IMR-90 (cell line): ENCODE measurements around the gene MLYCD.

ENCODE experiments used
- FOS ChIP-seq: fragments of 150-350 bp; IDR thresholded peaks from 2 replicates; pipeline ENCODE4 v1.6.1; 2016; ENCODE audit warnings: low read depth, low read length
- MAZ ChIP-seq: IDR thresholded peaks from 2 replicates; pipeline ENCODE4 v1.6.1; 2012; ENCODE audit warnings: low read depth, mild to moderate bottlenecking, low read length, improper control_type of control experiment, moderate library complexity, borderline replicate concordance
- POLR2A ChIP-seq: IDR thresholded peaks from 2 replicates; pipeline ENCODE4 v1.6.1; 2012; ENCODE audit warnings: mild to moderate bottlenecking, low read depth, low read length
- RAD21 ChIP-seq: IDR thresholded peaks from 2 replicates; pipeline ENCODE4 v1.6.1; 2012; ENCODE audit warnings: low read length, improper control_type of control experiment
- RCOR1 ChIP-seq: IDR thresholded peaks from 2 replicates; pipeline ENCODE4 v1.6.1; 2012; ENCODE audit warnings: mild to moderate bottlenecking, low read length, improper control_type of control experiment; ENCODE audit not compliant: insufficient replicate concordance
- TF ChIP-seq, protein P1 (sequence below): conservative IDR thresholded peaks from 2 replicates; pipeline ENCODE4 v1.5.1; 2012; ENCODE audit warnings: mild to moderate bottlenecking, low read depth, low read length, improper control_type of control experiment
- TF ChIP-seq, protein P2 (sequence below): fragments of 150-350 bp; IDR thresholded peaks from 2 replicates; pipeline ENCODE4 v1.6.1; 2016; ENCODE audit warnings: low read depth, mild to moderate bottlenecking, low read length, moderate library complexity, borderline replicate concordance
- TF ChIP-seq, protein P3 (sequence below): fragments of 150-350 bp; IDR thresholded peaks from 2 replicates; pipeline ENCODE4 v1.6.1; 2017; ENCODE audit warnings: mild to moderate bottlenecking, antibody characterized with exemption, low read length, low read depth

DNA sequence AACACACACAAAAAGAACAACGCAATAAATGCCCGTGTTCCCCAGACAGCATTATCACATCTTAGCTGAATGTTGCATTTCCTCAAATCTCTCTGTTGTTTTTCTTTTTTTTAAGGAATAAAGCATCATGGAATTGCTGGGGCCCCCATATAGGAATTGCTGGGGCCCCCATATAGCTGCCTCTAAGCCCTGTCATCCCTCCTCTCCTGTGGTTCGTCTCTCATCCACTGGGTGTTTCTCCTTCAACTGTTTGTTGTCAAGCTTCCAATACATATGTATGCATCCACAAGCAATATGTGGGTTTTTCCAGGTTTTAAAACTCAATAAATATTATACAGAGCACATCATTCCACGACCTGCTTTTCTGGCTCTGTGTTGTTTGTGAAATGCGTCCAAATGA is 48.0 kb upstream of the MLYCD start:
- TF ChIP-seq MAZ (no peak), POLR2A (no peak), RAD21 (no peak), FOS (no peak), RCOR1 (no peak)
- TF ChIP-seq, protein P1, sequence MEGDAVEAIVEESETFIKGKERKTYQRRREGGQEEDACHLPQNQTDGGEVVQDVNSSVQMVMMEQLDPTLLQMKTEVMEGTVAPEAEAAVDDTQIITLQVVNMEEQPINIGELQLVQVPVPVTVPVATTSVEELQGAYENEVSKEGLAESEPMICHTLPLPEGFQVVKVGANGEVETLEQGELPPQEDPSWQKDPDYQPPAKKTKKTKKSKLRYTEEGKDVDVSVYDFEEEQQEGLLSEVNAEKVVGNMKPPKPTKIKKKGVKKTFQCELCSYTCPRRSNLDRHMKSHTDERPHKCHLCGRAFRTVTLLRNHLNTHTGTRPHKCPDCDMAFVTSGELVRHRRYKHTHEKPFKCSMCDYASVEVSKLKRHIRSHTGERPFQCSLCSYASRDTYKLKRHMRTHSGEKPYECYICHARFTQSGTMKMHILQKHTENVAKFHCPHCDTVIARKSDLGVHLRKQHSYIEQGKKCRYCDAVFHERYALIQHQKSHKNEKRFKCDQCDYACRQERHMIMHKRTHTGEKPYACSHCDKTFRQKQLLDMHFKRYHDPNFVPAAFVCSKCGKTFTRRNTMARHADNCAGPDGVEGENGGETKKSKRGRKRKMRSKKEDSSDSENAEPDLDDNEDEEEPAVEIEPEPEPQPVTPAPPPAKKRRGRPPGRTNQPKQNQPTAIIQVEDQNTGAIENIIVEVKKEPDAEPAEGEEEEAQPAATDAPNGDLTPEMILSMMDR: no peak
- TF ChIP-seq, protein P2, sequence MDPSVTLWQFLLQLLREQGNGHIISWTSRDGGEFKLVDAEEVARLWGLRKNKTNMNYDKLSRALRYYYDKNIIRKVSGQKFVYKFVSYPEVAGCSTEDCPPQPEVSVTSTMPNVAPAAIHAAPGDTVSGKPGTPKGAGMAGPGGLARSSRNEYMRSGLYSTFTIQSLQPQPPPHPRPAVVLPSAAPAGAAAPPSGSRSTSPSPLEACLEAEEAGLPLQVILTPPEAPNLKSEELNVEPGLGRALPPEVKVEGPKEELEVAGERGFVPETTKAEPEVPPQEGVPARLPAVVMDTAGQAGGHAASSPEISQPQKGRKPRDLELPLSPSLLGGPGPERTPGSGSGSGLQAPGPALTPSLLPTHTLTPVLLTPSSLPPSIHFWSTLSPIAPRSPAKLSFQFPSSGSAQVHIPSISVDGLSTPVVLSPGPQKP: no peak
- TF ChIP-seq, protein P3, sequence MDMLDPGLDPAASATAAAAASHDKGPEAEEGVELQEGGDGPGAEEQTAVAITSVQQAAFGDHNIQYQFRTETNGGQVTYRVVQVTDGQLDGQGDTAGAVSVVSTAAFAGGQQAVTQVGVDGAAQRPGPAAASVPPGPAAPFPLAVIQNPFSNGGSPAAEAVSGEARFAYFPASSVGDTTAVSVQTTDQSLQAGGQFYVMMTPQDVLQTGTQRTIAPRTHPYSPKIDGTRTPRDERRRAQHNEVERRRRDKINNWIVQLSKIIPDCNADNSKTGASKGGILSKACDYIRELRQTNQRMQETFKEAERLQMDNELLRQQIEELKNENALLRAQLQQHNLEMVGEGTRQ: no peak
